ENCODE results near the gene SHISA9.

The SHISA9 gene

DNA sequence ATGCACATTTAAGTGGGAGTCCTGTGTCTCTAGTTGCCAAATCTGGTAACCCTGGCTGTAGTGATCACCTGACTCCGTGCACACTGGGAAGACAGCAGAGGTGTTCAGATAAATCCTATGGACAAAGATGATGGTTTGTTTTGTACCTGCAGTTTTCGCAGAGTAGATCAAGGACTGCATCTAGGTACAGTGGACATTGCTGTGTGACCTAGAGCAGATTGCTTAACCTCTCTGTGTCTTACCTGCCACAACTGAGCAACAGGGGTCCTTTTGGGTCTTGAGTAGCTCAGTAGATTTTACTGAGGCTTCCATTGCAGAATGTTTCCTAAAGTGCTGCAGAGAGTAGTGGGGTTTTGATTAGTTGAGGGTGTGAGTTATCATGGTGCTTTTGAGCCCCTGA is 160.8 kb downstream of the SHISA9 start:
- DNase-seq (ENCODE audit: insufficient read length, low spot score) (no peak), FAIRE-seq (no peak)
- TF ChIP-seq, protein P1, sequence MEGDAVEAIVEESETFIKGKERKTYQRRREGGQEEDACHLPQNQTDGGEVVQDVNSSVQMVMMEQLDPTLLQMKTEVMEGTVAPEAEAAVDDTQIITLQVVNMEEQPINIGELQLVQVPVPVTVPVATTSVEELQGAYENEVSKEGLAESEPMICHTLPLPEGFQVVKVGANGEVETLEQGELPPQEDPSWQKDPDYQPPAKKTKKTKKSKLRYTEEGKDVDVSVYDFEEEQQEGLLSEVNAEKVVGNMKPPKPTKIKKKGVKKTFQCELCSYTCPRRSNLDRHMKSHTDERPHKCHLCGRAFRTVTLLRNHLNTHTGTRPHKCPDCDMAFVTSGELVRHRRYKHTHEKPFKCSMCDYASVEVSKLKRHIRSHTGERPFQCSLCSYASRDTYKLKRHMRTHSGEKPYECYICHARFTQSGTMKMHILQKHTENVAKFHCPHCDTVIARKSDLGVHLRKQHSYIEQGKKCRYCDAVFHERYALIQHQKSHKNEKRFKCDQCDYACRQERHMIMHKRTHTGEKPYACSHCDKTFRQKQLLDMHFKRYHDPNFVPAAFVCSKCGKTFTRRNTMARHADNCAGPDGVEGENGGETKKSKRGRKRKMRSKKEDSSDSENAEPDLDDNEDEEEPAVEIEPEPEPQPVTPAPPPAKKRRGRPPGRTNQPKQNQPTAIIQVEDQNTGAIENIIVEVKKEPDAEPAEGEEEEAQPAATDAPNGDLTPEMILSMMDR (IDR thresholded peaks at IDR 0.05; ENCODE audit: insufficient read depth, missing control alignments), result no peak

DNA sequence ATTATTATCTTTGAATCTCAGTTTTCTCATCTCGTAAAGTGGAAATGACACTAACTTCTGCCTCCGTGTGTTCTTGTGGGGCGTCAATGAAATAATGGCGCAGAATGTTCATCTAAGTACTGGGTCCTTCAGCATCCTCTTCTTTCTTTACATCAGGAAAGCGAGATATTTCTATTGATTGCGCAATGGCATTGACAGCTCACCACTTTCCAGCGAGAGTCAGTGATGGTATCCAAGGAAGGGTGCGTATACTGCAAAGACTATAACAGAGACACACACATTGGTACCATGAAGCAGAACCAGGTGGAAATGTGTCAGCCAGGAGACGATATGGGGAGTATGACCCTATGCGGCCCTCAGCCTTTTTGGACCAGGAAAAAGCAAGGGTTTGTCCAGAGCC is 162.1 kb downstream of the SHISA9 start:
- DNase-seq (ENCODE audit: insufficient read length, low spot score) (no peak), FAIRE-seq (no peak)
- TF ChIP-seq, protein P1 (IDR thresholded peaks at IDR 0.05; ENCODE audit: insufficient read depth, missing control alignments), result no peak

DNA sequence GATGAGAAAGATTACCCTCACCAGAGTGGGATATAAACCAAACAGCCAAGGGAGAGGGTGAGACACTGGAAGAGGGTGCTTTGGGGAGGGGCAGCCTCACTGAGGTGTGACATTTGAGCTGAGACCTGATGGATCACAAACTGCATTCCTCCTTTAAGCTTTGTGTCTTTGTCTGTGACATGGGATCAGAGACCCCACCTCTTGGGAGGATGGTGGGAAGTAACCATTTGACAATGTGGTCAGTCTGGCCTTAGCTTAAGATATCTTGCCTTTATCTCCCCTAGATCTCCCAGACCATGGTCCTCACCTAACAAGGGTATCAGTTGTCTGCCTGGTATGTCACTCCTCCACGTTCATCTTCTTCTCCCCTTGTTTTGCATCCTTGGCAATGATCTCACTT is 163.4 kb downstream of the SHISA9 start:
- TF ChIP-seq, protein P1 (IDR thresholded peaks at IDR 0.05; ENCODE audit: insufficient read depth, missing control alignments), result no peak
- no peak for FAIRE-seq
- no peak for DNase-seq (ENCODE audit: insufficient read length, low spot score)

DNA sequence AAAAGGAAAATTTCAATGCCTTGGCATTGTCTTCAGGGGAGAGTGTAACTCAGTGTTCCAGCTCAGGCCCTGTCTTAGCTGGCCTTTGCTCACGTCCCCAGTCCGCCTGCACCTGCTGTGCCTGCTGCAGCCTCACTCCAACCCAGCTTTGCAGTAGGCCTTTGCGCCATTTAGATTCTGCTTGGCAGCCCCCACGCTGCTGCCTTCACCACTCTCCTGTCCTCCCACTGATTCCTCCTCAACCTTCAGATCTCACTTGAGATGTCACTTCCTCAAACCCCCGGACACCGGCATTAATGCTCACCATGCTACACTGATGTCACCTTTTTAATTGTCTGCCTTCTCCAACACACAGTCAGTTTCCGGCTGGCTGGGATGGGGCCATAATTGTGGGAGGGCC is 166.2 kb downstream of the SHISA9 start:
- DNase-seq (ENCODE audit: insufficient read length, low spot score), result no peak
- TF ChIP-seq, protein P1 (IDR thresholded peaks at IDR 0.05; ENCODE audit: insufficient read depth, missing control alignments), result no peak

DNA sequence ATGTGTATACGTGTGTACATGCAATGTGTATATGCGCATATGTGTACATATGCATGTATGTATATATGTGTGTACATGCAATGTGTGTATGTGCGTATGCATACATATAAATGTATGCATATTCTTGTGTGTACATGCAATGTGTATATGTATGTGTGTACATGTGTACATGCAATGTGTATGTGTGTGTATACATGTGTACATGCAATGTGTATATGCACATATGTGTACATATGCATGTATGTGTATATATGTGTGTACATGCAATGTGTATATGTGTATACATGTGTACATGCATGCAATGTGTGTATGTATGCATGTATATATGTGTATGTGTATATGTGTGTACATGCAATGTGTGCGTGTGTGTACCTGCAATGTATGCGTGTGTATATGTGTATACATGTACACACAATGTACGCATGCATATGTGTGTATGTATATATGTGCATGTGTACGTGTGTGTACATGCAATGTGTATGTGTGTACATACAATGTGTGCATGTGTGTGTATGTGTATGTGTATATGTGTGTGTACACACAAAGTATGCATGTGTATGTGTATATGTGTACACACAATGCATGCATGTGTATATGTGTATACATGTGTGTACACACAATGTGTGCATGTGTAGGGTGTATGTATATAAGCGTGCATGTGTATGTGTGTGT is 167.7 kb downstream of the SHISA9 start:
- TF ChIP-seq, protein P1 (IDR thresholded peaks at IDR 0.05; ENCODE audit: insufficient read depth, missing control alignments), result no peak
- DNase-seq (ENCODE audit: insufficient read length, low spot score), result no peak
- FAIRE-seq, result peak; percentile 80

More for the DNA sequence above, 166.2 kb downstream of the SHISA9 start:
- no peak for FAIRE-seq

DNA sequence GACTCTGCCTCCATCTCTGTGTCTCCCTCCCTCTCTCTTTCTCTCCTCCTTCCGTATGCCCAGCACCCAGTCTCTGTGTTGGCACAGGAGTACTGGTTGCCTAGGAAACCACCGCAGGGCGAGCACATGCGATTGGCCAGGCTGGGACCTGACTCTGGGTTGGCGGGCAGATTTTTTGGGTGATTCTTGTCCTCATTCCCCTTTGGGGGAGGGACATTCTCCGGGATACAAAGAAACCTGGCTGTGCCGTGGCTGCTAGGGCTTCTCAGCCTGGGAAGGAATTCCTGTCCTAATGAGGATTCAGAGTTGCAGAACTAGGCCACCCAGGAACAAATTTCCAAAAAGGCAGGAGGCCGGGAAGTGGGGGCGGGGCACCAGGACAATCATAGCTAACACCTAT is 168.9 kb downstream of the SHISA9 start:
- FAIRE-seq, result no peak
- TF ChIP-seq, protein P1 (IDR thresholded peaks at IDR 0.05; ENCODE audit: insufficient read depth, missing control alignments), result no peak
- DNase-seq (ENCODE audit: insufficient read length, low spot score), result no peak

DNA sequence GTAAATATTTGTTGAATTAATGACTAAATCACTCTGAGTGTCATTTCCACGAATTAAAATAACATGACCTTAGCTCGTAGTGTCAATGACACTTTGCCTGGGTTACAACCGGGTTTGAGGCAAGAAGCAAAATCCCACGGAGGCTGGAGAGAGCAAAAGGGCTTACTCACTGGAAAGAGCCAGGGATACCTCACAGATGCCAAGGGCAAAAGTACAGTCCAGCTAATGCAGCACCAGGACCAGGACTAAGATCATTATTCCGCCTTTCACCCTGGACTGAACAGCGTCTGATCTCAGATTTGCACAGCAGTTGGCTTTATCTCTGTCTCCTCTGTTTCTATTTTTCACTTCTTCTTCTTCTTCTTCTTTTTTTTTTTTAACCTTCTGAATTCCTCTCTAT is 175.5 kb downstream of the SHISA9 start:
- no peak for FAIRE-seq
- DNase-seq (ENCODE audit: insufficient read length, low spot score), result no peak
- TF ChIP-seq, protein P1 (IDR thresholded peaks at IDR 0.05; ENCODE audit: insufficient read depth, missing control alignments), result no peak
